Osteocyte (in vitro differentiated cells): ENCODE data around the gene TESK2. TPM values are rescaled to one million over a fixed set of nuclear protein-coding genes. Genes with fewer than 3 reads are reported as not detected.

ENCODE experiments used
- DNase-seq: peaks from one replicate; pipeline ENCODE4 v3.0.0; 2021; ENCODE audit warnings: mixed read lengths; ENCODE audit not compliant: unreplicated experiment; ENCODE audit errors: extremely low spot score
- H3K27ac Mint-ChIP-seq: one replicate; pipeline ENCODE4 v1.8.0; 2021; ENCODE audit warnings: mild to moderate bottlenecking, mixed read lengths; ENCODE audit not compliant: unreplicated experiment
- H3K27me3 Mint-ChIP-seq: one replicate; pipeline ENCODE4 v1.8.0; 2021; ENCODE audit warnings: mixed read lengths; ENCODE audit not compliant: unreplicated experiment
- H3K36me3 Mint-ChIP-seq: one replicate; pipeline ENCODE4 v1.8.0; 2021; ENCODE audit warnings: mixed read lengths; ENCODE audit not compliant: unreplicated experiment
- H3K4me1 Mint-ChIP-seq: one replicate; pipeline ENCODE4 v1.8.0; 2021; ENCODE audit warnings: mixed read lengths; ENCODE audit not compliant: unreplicated experiment
- H3K4me3 Mint-ChIP-seq: one replicate; pipeline ENCODE4 v1.8.0; 2021; ENCODE audit warnings: mild to moderate bottlenecking, moderate library complexity, mixed read lengths; ENCODE audit not compliant: unreplicated experiment
- H3K9me3 Mint-ChIP-seq: one replicate; pipeline ENCODE4 v1.8.0; 2021; ENCODE audit warnings: mixed read lengths; ENCODE audit not compliant: unreplicated experiment
- CTCF ChIP-seq: fragments of 200-600 bp; sonication (generic); IDR thresholded peaks from 2 replicates; pipeline ENCODE4 v1.5.0; 2021; ENCODE audit warnings: antibody characterized with exemption, mild to moderate bottlenecking, moderate library complexity
- total RNA-seq: library from RNA; stranded (reverse); gene quantifications from 2 replicates; pipeline ENCODE4 v1.2.1, GENCODE V29; 2021

Gene TESK2
- total RNA-seq, 1 donor from 2014 or later = 2.7 TPM

- Mint-ChIP-seq H3K9me3 (no peaks in the 10 kb centered on the region), H3K27ac (no peak overlapping the region), H3K4me1 (no peaks in the 10 kb centered on the region), H3K36me3 (no peaks in the 10 kb centered on the region), H3K4me3 (no peak overlapping the region), H3K27me3 (no peaks in the 10 kb centered on the region)
- no peak for DNase-seq
- no peak for TF ChIP-seq CTCF
Measured at GRCh38 chr1:45321444-45321843, 169.5 kb downstream of the TESK2 start.

GRCh38 chr1:45319761-45320160 is 171.2 kb downstream of the TESK2 start:
- Mint-ChIP-seq H3K9me3 (no peaks in the 10 kb centered on the region), H3K4me1 (no peaks in the 10 kb centered on the region), H3K36me3 (no peaks in the 10 kb centered on the region), H3K4me3 (no peak overlapping the region), H3K27me3 (no peaks in the 10 kb centered on the region), H3K27ac (no peak overlapping the region)
- no peak for TF ChIP-seq CTCF
- no peak for DNase-seq

- no peak for TF ChIP-seq CTCF
- no peaks in the 10 kb centered on the region for H3K36me3 Mint-ChIP-seq
- no peak for DNase-seq
- no peak overlapping the region for H3K4me3 Mint-ChIP-seq
- peaks cover 2% of the 10 kb centered on the region for H3K27me3 Mint-ChIP-seq
- H3K9me3 Mint-ChIP-seq = no peaks in the 10 kb centered on the region
- no peaks in the 10 kb centered on the region for H3K4me1 Mint-ChIP-seq
- H3K27ac Mint-ChIP-seq = no peak overlapping the region
Measured at GRCh38 chr1:45317166-45317565, 173.8 kb downstream of the TESK2 start.

GRCh38 chr1:45314266-45314665 is 176.7 kb downstream of the TESK2 start:
- TF ChIP-seq CTCF = no peak
- Mint-ChIP-seq H3K27ac (no peak overlapping the region), H3K4me1 (no peaks in the 10 kb centered on the region), H3K4me3 (no peak overlapping the region), H3K27me3 (peaks cover 2% of the 10 kb centered on the region), H3K36me3 (no peaks in the 10 kb centered on the region), H3K9me3 (no peaks in the 10 kb centered on the region)
- no peak for DNase-seq

- Mint-ChIP-seq H3K9me3 (no peaks in the 10 kb centered on the region), H3K4me1 (peaks cover 13% of the 10 kb centered on the region)
Measured at GRCh38 chr1:45306905-45307304, 184.1 kb downstream of the TESK2 start.

More at GRCh38 chr1:45306905-45307304, 184.1 kb downstream of the TESK2 start:
- Mint-ChIP-seq H3K27ac (no peak overlapping the region), H3K4me3 (no peak overlapping the region), H3K36me3 (no peaks in the 10 kb centered on the region), H3K27me3 (no peaks in the 10 kb centered on the region)
- DNase-seq = no peak
- TF ChIP-seq CTCF = no peak
